GM19438 (cell line): Measurements from ENCODE around the gene RAB12.
"Not testable (repeated sequence)": the region's sequence is repeated elsewhere in the genome, so short reads cannot be mapped to it uniquely, and the experiment has no call there.

Experiments used
- ATAC-seq: cut with Tn5 transposase; IDR thresholded peaks from one replicate; pipeline ENCODE4 v1.9.1; 2021; ENCODE audit warnings: low read depth; ENCODE audit not compliant: unreplicated experiment

The RAB12 gene

GRCh38 chr18:8608795-8609658 lies at the start of gene RAB12:
TSS of gene RAB12 (plus strand) at chr18:8609437. CDS start at chr18:8609440, 3 bp downstream.
- ATAC-seq, result peak; percentile 58

GRCh38 chr18:8559612-8560186 lies 49.5 kb upstream of the RAB12 start:
- no peak for ATAC-seq

GRCh38 chr18:8561123-8561910 lies 47.9 kb upstream of the RAB12 start:
- ATAC-seq, result no peak

- no peak for ATAC-seq
These were observed 47.2 kb upstream of the RAB12 start for GRCh38 chr18:8562070-8562469.

GRCh38 chr18:8562919-8563318 lies 46.3 kb upstream of the RAB12 start:
- no peak for ATAC-seq

GRCh38 chr18:8571399-8571798 lies 37.8 kb upstream of the RAB12 start:
- ATAC-seq, result no peak

GRCh38 chr18:8573766-8574165 lies 35.5 kb upstream of the RAB12 start:
- ATAC-seq, result not testable (repeated sequence)

- ATAC-seq, result no peak
These were observed 24.4 kb upstream of the RAB12 start for GRCh38 chr18:8584798-8585197.

GRCh38 chr18:8586941-8587340 lies 22.3 kb upstream of the RAB12 start:
- ATAC-seq, result no peak

GRCh38 chr18:8595445-8595844 lies 13.8 kb upstream of the RAB12 start:
- ATAC-seq, result no peak

GRCh38 chr18:8601277-8602032 lies 7.8 kb upstream of the RAB12 start:
- ATAC-seq, result peak; percentile 72

GRCh38 chr18:8602040-8602439 lies 7.2 kb upstream of the RAB12 start:
- peak; percentile 12 for ATAC-seq

- ATAC-seq, result no peak
These were observed 6.7 kb upstream of the RAB12 start for GRCh38 chr18:8602557-8602956.

GRCh38 chr18:8603663-8604520 lies 5.3 kb upstream of the RAB12 start:
- ATAC-seq, result no peak

GRCh38 chr18:8605974-8606373 lies 3.3 kb upstream of the RAB12 start:
- ATAC-seq, result no peak

GRCh38 chr18:8607776-8608742 lies 1.2 kb upstream of the RAB12 start:
- ATAC-seq, result no peak

GRCh38 chr18:8609659-8610458 lies 622 bp downstream of the RAB12 start:
- ATAC-seq, result peak; percentile 10

- ATAC-seq, result no peak
These were observed 1.2 kb downstream of the RAB12 start for GRCh38 chr18:8610459-8610851.
